Loucy (cell line): ENCODE data around the gene SERAC1.
"Not testable (repeated sequence)": the region's sequence is repeated elsewhere in the genome, so short reads cannot be mapped to it uniquely, and the experiment has no call there.

Experiments
- EZH2phosphoT487 ChIP-seq: fragments of 200-600 bp; IDR thresholded peaks from 2 replicates; pipeline ENCODE4 v1.6.1; 2018; ENCODE audit warnings: antibody characterized with exemption, mild to moderate bottlenecking, moderate library complexity, borderline replicate concordance
- TF ChIP-seq, protein P1 (sequence below): fragments of 200-600 bp; sonication (generic); conservative IDR thresholded peaks from 2 replicates; pipeline ENCODE4 v1.5.1; 2014; ENCODE audit warnings: mild to moderate bottlenecking, antibody characterized with exemption, low read length

DNA sequence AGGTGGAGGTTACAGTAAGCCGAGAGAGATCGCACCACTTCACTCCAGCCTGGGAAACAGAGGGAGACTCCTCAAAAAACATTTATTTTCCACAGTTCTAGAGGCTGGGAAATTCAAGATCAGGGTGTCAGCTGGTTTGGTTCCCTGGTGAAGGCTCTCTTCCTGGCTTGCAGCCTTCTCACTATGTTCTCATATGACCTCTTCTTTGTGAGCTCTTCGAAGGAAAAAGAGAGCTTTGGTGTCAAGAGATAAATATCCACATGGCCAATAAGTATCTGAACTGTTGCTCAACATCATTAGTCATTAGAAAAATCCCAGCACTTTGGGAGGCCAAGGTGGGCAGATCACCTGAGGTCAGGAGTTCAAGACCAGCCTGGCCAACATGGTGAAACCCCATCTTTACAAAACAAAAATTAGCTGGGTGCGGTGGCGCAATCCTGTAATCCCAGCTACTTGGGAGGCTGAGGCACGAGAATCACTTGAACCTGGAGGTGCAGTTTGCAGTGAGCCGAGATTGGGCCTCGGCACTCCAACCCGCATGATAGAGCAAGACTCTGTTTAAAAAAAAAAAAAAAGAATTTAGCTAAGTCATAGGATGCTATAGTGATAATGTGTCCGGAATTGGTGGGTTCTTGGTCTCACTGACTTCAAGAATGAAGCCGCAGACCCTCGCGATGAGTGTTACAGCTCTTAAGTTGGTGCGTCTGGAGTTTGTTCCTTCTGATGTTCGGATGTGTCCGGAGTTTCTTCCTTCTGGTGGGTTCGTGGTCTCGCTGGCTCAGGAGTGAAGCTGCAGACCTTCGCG lies 40.4 kb upstream of the SERAC1 start:
- TF ChIP-seq, protein P1, sequence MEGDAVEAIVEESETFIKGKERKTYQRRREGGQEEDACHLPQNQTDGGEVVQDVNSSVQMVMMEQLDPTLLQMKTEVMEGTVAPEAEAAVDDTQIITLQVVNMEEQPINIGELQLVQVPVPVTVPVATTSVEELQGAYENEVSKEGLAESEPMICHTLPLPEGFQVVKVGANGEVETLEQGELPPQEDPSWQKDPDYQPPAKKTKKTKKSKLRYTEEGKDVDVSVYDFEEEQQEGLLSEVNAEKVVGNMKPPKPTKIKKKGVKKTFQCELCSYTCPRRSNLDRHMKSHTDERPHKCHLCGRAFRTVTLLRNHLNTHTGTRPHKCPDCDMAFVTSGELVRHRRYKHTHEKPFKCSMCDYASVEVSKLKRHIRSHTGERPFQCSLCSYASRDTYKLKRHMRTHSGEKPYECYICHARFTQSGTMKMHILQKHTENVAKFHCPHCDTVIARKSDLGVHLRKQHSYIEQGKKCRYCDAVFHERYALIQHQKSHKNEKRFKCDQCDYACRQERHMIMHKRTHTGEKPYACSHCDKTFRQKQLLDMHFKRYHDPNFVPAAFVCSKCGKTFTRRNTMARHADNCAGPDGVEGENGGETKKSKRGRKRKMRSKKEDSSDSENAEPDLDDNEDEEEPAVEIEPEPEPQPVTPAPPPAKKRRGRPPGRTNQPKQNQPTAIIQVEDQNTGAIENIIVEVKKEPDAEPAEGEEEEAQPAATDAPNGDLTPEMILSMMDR, result not testable (repeated sequence)
- not testable (repeated sequence) for TF ChIP-seq EZH2phosphoT487
